OCI-LY3 (cell line): ENCODE results near the gene ZNF511.

Source experiments
- EZH2phosphoT487 ChIP-seq: fragments of 200-600 bp; shearing (Covaris generic); IDR thresholded peaks from 2 replicates; pipeline ENCODE4 v1.6.1; 2018; ENCODE audit warnings: antibody characterized with exemption, mixed run types, low read depth
- TF ChIP-seq, protein P1 (sequence below): fragments of 200-600, 300-600 bp; sonication (generic); IDR thresholded peaks from 2 replicates; pipeline ENCODE4 v1.5.1; 2014; ENCODE audit warnings: antibody characterized with exemption, low read length, low read depth

DNA sequence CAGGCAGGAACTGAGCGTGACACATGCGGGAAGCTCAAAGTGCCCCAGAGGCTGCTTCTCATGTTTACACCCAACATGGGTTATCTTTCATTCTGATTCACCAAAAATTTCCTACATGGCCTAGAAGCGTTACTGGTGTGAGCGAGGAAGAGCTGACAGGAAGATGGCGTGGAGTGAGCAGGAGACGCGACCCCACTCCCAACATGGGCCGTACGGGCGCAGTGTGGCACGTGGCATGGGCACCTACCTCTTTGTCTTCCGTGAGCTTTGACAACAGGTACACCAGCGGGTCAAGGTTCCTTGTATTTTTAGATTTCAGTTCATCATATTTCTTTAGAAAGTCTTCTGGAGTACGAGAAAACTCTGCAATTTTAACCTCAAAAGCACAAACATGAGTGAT is 9.0 kb upstream of the ZNF511 start:
- TF ChIP-seq, protein P1, sequence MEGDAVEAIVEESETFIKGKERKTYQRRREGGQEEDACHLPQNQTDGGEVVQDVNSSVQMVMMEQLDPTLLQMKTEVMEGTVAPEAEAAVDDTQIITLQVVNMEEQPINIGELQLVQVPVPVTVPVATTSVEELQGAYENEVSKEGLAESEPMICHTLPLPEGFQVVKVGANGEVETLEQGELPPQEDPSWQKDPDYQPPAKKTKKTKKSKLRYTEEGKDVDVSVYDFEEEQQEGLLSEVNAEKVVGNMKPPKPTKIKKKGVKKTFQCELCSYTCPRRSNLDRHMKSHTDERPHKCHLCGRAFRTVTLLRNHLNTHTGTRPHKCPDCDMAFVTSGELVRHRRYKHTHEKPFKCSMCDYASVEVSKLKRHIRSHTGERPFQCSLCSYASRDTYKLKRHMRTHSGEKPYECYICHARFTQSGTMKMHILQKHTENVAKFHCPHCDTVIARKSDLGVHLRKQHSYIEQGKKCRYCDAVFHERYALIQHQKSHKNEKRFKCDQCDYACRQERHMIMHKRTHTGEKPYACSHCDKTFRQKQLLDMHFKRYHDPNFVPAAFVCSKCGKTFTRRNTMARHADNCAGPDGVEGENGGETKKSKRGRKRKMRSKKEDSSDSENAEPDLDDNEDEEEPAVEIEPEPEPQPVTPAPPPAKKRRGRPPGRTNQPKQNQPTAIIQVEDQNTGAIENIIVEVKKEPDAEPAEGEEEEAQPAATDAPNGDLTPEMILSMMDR, result no peak
- no peak for TF ChIP-seq EZH2phosphoT487
